Spleen (tissue), 7 donors: ENCODE measurements around the gene FBXW7.

Source experiments
- CTCF ChIP-seq, 11 experiments: fragments of 200-600 bp in 7 of 11; fragments of 450-650 bp in 4 of 11; sonication (generic) in 4 of 11; IDR thresholded peaks in 8 of 11; conservative IDR thresholded peaks in 3 of 11; 1 replicate in 7 of 11; 2 replicates in 4 of 11; pipeline versions ENCODE4 v1.4.0 to v1.8.0; 2016 to 2021; ENCODE audit warnings: antibody characterized with exemption in 11 of 11, inconsistent platforms in 4 of 11, mild to moderate bottlenecking in 1 of 11
- POLR2AphosphoS5 ChIP-seq, 3 donors: sonication (generic); formaldehyde crosslinking; IDR thresholded peaks; one replicate each; pipeline ENCODE4 v1.5.1; 2017; ENCODE audit warnings: antibody characterized with exemption in 3 of 3
- donor health status: DM: no; HTN: no; CAD: no; lungs with moderate emphysema.
- donor health status: DM: no; HTN: no; CAD: no.
- donor health status: DM: no; HTN: no; CAD: no.

GRCh38 chr4:152508818-152509217, 27.1 kb downstream of the FBXW7 start:
- TF ChIP-seq CTCF (IDR thresholded peaks at IDR 0.05 in 8 of 11, conservative IDR thresholded peaks at IDR 0.05 in 3 of 11): no peak
- no peak for TF ChIP-seq POLR2AphosphoS5 (IDR thresholded peaks at IDR 0.05)
